Fibroblast of skin of abdomen (primary cell): ENCODE measurements around the gene NELL2.
"Not testable (repeated sequence)": the region's sequence is repeated elsewhere in the genome, so short reads cannot be mapped to it uniquely, and the experiment has no call there.

Experiments
- DNase-seq: peaks from one replicate; pipeline ENCODE4 v3.0.0-alpha.2; 2013

NELL2 gene

DNA sequence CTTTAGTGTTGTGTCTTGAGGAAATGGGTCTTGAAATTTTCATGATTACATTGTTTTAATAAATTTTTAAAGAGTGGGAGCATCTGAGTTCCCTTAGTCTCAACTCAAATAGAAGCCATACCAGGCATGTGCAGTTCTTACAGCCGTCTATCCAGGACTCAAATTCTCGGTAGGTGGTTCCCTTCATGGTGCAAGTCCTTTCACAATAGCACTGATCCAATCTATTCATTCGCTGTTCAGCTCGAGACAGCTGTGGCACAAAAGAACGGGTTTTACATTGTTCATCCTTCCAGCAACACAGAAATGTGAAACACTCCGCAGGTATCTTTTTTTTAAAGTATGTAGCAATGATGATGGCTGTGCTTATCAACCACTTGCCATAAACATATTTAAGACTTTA is 100.2 kb downstream of the NELL2 start:
- DNase-seq = no peak

DNA sequence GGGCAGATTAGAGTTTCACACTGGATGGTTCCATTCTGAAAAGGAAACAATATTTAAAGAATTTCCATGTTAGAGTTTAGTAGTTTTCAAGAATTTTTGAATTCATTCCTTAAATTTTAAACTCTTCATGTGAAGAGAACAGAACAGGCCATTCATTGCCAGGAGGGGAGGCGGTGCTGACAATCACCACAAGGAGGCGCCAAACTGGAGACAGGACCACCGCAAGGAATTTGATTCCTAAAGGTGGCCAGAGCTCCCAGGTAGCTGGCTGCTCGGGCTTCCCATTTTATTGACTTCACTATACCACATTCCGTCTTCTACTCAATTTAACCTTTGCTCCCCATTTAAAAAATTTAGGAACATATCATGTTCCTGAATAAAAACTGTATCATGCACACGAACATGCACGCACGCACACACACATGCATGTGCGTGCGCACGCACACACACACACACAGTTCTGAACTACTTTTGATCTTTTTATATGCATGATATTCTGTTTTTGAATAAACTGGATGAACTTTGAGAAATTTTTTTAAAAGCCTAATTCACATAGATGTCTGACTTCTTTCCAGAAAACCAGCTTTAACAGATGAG is 101.2 kb downstream of the NELL2 start:
- DNase-seq = peak; percentile 3

DNA sequence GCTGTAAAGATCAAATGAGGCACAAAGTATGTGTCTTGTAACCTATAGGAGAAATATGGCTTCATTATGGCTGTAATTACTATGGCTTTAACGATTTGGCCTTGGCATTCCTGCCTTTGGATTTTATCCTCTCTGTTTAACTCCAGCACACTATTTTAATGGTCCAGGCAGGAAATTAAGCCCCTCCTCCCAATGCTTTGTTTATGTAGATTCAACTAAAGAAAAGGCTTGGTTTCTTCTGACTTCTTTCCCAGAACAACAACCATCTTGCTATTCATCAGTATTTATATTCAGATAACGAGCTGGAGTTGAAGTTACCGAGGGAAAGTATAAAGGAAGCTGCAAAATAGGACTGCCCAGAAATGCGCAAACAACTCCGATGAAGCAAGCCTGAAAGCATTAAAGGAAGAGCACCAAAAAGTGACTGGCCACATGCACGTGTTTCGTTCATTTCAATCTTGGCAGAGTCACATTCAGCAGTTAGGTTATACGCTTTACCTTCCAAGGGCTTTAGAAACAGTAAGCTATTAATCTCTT is 104.6 kb downstream of the NELL2 start:
- no peak for DNase-seq

DNA sequence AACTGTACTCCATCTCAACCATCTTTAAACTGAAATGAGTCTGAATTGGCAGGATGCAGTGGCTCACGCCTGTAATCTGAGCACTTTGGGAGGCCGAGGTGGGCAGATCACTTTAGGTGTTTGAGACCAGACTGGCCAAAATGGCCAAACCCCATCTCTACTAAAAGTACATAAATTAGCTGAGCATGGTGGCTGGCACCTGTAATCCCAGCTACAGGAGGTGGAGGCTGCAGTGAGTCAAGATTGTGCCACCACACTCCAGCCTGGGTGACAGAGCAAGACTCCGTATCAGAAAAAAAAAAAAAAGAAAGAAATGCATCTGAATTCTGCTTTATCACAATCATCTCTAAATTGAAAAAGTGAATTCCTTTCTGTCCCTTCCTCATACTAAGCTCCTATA is 110.3 kb downstream of the NELL2 start:
- no peak for DNase-seq

DNA sequence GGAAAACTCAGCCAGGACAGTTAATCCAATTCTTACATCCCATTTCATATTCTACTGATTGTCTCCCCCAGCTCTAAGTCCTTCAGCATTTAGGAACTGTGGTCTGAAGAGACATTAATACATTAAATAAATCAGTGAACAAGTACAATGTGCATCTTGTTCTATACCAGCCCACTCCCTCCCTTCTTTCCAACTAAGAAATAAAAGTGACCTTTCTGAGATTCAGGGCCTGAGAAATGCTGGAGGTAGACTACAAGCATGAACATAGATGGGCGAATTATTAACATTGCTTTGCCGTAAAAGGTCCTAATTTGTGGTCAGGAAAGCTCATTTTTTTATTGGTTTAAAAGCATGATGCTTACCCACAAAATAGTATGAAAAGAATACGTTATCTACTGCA is 113.1 kb downstream of the NELL2 start:
- no peak for DNase-seq

DNA sequence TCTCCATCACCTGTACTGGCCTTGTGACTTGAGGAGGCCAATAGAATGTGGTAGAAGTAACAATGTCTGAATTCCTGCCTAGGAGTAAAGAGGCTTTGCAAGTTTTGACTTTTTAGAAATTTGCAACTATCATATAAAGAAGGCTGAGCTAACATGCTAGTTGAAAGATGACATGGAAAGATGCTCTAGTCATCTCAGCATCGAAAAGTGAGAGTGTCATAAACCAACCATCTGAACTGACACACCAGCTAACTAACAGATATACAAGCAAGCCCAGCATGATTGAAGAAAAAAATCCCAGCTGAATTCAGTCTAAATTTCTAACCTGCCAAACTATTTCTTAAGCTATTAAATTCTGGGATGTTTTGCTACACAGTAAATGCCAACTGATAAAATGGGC is 116.8 kb downstream of the NELL2 start:
- DNase-seq = no peak

DNA sequence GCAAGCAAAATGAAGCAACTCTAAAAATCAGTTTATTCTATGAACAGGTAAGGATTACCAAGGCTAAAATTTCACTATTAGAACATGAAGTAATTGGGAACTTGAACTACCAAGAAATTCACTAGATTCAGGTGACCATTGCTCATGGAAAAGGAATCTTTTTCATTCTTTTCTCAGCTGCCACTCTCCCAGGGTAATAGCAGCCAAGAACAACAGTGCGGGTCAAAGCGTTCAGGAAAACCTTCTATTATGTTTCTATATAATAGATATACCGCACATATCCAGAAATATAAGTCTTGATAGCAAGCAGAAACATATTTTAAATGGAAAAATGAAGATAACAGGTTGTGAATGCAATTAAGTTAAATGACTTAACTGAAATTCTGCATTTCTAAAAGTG is 125.6 kb downstream of the NELL2 start:
- no peak for DNase-seq

DNA sequence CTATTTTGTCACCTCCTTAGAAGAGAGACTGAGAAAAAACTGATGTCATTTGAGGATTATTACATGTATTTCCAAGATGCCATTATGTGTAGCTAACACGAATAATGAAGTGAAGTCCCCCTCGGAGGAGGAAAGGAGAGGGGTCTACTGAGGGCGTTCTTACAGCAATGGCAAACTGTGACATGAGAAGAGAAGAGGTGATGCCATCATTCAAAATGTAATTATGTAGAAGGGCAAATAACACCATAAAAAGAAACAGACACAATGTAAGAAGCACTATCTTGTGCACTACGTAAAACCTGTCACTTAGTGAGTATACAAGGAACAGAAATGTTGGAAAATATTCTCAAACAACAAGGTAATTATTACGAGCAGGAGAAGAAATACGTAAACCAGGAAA is 126.5 kb downstream of the NELL2 start:
- DNase-seq = no peak

DNA sequence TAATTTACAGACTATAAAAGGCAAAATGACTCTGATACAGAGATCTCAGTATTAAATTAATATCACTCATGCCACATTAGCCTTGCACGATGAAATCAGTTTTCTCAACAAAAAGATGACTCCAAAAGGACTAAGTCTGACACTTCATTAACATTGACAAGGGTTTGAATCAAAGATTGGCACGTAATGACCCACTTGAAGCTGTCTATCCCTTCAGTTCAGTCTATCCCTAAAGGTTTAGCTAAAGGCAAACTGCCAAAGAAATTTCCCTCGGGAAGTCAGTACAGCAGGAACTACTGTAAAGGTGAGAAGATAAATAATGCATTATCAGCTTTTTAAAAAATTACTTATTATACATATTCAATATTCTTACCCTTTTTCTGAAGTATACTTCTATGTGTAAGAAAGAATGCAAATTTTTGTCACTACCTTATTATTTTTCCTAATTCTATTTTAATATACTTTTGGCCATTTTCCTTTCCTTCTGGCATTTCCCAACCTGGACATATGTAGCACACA is 127.1 kb downstream of the NELL2 start:
- DNase-seq = no peak

DNA sequence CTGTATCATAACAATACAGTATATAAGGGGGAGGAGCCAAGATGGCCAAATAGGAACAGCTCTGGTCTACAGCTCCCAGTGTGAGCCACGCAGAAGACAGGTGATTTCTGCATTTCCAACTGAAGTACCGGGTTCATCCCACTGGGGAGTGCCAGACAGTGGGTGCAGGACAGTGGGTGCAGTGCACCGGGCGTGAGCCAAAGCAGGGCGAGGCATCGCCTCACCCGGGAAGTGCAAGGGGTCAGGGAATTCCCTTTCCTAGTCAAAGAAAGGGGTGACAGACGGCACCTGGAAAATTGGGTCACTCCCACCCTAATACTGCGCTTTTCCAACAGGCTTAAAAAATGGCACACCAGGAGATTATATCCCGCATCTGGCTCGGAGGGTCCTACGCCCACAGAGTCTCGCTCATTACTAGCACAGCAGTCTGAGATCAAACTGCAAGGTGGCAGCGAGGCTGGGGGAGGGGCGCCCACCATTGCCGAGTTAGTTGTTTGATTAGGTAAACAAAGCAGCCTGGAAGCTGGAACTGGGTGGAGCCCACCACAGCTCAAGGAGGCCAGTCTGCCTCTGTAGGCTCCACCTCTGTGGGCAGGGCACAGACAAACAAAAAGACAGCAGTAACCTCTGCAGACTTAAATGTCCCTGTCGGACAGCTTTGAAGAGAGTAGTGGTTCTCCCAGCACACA is 134.7 kb downstream of the NELL2 start:
- DNase-seq = not testable (repeated sequence)

DNA sequence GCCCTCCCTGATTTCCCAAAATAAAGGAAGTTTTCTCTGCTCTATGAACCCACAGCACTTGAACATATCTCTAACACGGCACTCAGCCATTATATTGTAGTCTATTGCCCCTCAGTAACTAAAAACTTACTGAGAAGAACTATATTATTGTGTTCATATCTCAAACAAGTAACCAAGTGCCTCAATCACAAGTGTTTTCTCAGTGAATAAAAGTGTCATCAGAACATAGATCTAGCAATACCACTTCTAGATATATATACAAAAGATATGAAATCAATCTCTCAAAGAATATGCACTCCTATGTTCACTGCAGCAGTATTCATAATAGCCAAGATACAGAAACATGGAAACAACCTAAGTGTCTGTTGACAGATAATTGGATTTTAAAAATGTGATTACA is 138.1 kb downstream of the NELL2 start:
- no peak for DNase-seq

DNA sequence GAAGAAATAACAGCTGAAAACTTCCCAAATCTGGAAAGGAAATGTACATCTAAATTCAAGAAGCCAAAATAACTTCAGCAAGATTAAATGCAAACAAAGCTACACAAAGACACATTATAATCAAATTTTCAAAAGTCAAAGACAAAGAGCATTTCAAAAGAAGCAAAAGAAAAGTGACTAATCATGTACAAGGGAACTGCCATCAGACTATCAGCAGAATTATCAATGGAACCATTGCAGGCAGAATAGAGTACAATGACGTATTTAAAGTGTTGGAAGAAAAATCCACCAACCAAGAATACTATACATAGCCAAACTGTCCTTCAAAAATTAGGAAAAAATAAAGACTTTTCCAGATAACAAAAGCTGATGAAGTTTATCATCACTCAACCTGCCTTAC is 147.5 kb downstream of the NELL2 start:
- no peak for DNase-seq

DNA sequence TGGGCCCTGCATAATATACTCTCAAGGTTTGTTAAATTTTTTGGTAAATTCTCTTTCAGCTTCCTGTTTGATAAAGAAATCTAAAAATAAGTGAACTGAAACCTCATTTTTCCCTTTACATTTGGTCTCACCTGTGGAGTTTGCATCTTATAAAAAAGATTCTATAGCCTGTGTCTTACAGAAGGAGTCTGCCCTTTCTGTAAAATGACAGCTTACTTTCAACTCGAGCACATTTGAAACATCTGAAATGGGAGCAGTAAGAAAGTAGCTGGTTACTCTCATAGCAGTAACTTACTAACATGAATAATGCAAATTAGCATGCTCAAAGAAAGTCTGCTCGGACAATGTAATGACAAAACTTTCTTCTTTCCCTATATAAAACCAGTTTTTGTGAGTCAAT is 155.8 kb downstream of the NELL2 start:
- no peak for DNase-seq

DNA sequence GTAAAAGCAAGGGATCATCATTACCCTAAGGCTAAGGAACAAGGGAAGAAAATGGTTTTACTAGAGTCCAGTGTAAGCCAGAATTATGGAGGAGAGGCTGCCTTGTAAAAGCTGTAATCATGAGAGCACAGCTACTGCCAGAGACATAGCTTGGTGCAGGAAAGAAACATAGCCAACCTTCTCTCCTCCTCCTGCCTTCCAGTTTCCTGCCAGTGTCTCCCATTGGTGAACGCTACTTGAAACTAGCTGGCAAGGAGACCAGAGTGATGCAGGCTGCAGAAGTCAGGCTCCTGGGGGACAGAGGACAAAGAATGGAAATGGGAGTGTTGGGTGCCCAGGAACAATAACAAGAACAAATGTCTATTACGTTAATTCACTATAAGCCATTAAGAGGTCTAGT is 158.5 kb downstream of the NELL2 start:
- DNase-seq = no peak

DNA sequence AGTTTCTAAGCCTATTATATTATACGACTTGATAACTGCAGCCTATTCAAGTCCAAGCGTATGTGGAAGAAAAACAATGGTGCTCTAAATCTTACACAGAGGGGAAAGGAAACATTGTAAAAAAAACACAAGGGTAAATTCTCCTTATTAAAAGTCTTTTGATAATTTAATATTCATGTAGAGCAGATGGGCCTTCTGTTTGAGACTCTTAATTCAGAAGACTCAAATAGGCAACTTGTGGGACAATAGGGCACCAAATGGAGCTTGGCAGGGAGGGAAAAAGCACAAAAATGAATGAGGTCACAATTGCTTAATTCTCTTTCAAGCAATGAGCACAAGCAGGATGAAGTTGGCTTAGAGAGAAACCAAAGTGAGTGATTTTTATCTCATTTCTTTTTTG is 159.4 kb downstream of the NELL2 start:
- no peak for DNase-seq

DNA sequence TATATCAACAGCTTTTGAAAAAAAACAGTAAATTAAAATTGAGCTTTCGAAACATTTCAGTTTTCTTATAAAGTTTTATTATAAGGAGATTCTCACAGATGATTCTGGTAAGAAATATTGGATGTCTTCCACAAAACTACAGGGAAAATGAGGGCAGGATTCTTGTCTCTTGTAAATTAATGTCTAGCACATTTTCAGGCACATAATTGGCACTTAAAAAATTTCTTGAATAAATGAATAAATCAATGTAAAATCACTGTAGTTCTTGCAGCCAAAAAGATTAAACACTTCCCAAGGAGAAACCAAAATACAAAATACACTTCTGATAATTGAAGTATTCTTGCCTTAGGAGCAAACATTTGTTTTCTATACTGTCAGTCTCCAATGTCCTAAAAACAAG is 164.4 kb downstream of the NELL2 start:
- no peak for DNase-seq

DNA sequence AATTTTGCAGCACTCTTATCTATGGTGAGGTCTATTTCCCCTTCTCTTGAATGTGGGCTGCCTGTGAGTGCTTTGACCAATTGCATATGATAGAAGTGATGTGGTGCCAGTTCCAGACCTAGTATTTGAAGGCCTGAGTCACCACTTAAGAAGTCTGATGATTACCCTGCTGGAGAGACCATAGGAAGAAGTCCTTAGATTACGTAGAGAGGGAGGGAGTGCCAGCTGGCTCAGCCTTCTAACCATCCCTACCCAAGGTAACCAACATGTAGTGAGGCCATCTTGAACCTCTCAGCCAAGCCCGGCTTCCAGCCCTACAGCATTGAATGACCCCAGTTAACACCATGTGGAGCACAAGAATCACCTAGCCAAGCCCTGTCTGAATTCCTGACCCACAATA is 166.9 kb downstream of the NELL2 start:
- DNase-seq = no peak

DNA sequence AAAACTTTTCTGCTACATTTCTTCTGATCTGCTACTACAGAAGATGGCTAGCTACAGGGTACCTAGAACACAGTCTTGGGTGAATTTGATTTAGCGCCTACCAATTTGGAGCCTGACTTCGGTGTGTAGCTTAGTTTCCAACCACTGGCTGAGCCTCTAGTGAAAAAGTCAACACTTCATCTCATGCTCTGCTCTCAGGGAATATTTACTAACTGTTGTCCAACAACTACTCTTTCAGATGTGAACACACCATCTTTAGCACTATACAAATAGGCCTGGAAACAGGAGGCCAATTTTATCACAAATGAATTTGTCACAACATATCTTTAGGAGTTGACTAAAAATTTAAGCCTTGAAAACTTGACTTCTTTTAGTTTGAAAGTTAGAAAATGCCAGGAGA is 167.9 kb downstream of the NELL2 start:
- DNase-seq = no peak

DNA sequence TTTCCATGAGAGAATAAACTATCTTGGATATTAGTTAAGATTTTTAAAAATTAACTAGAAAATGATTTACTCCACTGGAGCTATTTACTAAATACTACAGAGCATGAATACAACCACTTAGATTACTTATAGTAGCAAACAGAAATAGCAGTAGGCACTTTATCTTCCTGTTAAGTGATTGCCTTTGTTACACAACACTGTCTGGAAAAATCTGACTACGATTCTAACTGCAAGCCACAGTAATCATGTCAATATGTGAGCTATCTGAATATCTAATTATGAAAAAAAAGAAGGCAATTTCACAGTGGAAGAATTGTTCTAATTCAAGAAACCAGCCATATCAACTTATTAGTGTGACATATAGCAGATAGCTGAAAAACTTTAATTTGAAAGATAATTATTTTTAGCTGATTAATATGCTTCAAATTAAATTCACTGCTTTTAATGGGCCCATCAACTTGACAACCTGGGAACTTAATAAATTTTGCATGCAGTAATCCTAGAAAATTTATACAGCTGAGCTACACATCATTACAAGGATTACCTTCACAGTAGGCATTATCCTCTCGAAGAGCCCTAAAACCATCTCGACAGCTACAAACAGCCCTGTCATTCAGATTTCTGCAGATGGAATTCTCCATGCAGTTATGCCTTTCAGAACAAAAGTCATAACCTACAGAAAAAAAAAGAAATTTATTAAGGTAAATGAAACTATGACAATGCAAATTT is 172.8 kb downstream of the NELL2 start:
- DNase-seq = no peak

DNA sequence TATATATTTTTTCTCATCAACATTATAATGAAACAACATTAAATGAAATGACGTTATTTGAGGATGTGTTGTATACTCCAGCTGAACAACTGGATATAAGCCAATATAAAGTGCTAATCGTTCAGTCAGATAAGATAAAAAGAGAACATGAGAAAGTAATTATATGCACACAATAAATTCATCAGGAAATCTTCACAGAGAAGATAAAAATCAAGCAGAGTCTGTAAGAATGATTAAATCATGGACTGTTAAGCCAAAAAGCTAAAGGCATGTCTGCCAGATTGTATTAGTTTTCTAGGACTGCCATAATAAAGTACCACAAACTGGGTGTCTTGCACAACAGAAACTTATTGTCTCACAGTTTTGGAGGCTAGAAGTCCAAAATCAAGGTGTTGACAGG is 178.6 kb downstream of the NELL2 start:
- DNase-seq = no peak

DNA sequence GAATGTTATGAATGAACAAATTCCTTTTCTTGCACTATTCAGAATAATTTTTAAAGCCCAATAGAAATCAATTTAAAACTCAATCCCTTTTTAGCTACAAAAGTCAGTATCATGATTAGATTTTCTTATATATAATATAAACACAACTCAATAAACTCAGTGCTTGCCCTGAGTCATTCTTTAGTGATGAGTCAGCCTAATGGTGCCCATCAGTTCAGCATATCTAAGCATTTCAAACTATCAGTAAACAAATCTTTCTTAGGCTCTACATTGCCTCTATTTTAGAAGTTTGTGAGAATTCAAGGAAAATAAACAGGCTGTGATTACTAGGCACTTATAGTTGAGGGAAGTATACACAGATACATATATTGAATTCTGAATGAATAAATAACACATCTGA is 179.6 kb downstream of the NELL2 start:
- no peak for DNase-seq

DNA sequence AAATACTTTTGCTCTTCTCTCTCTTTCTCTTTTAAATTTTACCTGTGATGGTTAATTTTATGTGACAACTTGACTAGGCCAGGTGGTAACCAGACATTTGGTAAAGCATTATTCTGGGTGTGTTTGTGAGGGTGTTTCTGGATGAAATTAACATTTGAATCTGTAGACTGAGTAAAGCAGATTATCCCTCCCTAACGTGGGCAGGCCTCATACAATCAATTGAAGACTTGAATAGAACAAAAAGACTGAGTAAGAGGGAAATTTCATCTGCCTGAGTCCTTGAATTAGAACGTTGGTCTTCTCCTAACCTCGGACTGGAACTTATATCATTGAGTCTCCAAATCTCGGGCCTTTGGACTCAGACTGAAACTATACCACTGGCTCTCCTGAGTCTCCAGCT is 182.1 kb downstream of the NELL2 start:
- DNase-seq = no peak

DNA sequence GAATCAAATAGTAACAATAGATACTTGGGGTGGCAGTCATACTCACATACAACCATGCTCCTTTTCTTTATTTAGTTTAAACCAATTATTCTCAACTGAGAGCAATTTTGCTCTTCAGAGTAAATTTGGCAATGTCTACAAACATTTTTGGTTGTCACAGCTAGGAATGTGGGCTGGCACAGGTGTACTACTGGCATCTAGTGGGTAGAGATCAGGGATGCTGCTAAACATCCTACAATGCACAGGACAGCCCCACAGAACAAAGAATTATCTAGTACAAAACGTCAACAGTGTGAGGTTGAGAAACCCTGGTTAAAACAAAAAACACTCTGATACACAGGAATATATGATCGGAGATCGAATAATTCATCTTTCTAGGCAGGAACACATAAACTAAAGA is 186.5 kb downstream of the NELL2 start:
- DNase-seq = no peak
